GM10266 (cell line): ENCODE results near the gene STRBP.

Experiments used
- DNase-seq: peaks from one replicate; pipeline ENCODE4 v3.0.0; 2012; ENCODE audit errors: extremely low spot score
- CTCF ChIP-seq: IDR thresholded peaks from 2 replicates; pipeline ENCODE4 v1.5.1; 2012; ENCODE audit warnings: mild to moderate bottlenecking, low read depth; ENCODE audit not compliant: control insufficient read depth, insufficient read depth; ENCODE audit errors: missing control alignments

Gene STRBP

GRCh38 chr9:123073441-123073840, 194.9 kb downstream of the STRBP start:
- no peak for DNase-seq
- no peak for TF ChIP-seq CTCF

GRCh38 chr9:123072407-123072995, 195.9 kb downstream of the STRBP start:
- DNase-seq, result no peak
- no peak for TF ChIP-seq CTCF
